ENCODE data around the gene TEC.

- TF ChIP-seq, protein P1, sequence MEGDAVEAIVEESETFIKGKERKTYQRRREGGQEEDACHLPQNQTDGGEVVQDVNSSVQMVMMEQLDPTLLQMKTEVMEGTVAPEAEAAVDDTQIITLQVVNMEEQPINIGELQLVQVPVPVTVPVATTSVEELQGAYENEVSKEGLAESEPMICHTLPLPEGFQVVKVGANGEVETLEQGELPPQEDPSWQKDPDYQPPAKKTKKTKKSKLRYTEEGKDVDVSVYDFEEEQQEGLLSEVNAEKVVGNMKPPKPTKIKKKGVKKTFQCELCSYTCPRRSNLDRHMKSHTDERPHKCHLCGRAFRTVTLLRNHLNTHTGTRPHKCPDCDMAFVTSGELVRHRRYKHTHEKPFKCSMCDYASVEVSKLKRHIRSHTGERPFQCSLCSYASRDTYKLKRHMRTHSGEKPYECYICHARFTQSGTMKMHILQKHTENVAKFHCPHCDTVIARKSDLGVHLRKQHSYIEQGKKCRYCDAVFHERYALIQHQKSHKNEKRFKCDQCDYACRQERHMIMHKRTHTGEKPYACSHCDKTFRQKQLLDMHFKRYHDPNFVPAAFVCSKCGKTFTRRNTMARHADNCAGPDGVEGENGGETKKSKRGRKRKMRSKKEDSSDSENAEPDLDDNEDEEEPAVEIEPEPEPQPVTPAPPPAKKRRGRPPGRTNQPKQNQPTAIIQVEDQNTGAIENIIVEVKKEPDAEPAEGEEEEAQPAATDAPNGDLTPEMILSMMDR (conservative IDR thresholded peaks at IDR 0.05; ENCODE audit: low read length) = no peak
- TF ChIP-seq EZH2phosphoT487 (IDR thresholded peaks at IDR 0.05; ENCODE audit: borderline replicate concordance, low read depth, low read length) = no peak
These were observed 65.8 kb downstream of the TEC start for GRCh38 chr4:48203819-48204218.
